ENCODE data around the gene LYZL2. TPM values are rescaled to one million over a fixed set of nuclear protein-coding genes. Genes with fewer than 3 reads are reported as not detected.
A peak's percentile ranks its signal among the peaks of the same experiment; 100 is the strongest.
"Not testable (repeated sequence)": the region's sequence is repeated elsewhere in the genome, so short reads cannot be mapped to it uniquely, and the experiment has no call there.

Gene LYZL2
- total and polyA plus RNA-seq, 2 of the 8 experiments (the other 6 are each of a cell fraction or from before 2014, with no cell fraction given) = not detected

DNA sequence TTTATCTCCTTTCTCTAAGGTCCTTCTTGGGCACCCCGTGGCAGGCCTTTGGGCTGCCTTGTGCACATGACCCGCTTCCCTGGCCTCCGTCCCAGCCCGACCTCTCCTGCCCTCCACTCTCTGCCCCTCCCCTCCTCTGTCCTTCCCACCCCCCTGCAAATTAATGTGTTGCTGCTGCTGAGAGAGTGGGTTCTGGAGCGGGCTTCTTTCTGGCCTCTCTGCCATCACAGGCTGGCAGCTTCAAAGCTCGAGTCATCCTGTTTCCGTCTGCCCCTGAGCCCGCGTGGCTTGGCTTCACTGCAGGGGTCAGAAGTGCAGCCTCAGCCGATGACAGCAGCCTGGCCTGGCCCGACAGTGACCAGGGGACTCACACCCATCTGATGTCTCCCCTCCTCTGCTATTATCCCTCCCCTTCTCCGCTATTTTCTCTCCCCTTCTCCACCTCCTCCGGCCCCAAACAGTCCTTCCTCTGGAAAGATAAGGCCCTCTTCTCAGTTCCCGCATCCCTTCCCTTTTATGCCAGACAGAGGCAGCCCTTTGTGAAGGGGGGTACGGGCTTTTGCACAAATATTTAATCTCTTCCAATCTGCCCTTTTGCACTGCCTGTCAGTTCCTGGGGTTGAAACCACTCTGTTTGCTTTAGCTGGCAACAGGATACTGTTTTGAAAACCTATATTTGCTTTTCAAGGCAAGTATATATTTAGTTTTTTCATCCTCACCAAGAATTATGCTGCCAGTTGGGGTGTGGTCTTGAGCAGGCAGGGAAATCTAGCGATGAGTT lies 24.0 kb downstream of the LYZL2 start:
- 74% methylated on average over 15 of the region's 16 CpGs; no CpG with 5 or more reads in 1 of the 2 experiments for WGBS, 2 experiments (ENCODE audit: extremely low coverage in 1 of 2, insufficient coverage in 1 of 2, insufficient read length in 1 of 2, insufficient replicate concordance in 2 of 2, low coverage in 1 of 2, low lambda C conversion rate in 2 of 2, missing lambda C conversion rate in 1 of 2)
- not testable (repeated sequence) for FAIRE-seq; H3K9ac ChIP-seq (replicated peaks in 1 of 4; ENCODE audit: extremely low read depth in 1 of 4, low read depth in 3 of 4, low read length in 3 of 4); H2AFZ ChIP-seq (ENCODE audit: low read length); H3K79me1 ChIP-seq (ENCODE audit: low read depth, low read length); H3K9me3 ChIP-seq (ENCODE audit: insufficient read depth in 2 of 2, low read depth in 1 of 2, low read length in 1 of 2); H4K8ac ChIP-seq (ENCODE audit: extremely low read depth, insufficient read depth, low read length); H2AK5ac ChIP-seq (ENCODE audit: low read depth, low read length); H4K20me1 ChIP-seq (replicated peaks in 1 of 2; ENCODE audit: control insufficient read depth in 1 of 2, insufficient read depth in 2 of 2, low read length in 2 of 2); H3K56ac ChIP-seq (replicated peaks; ENCODE audit: insufficient read length, low read depth, low read length); H3K36me3 ChIP-seq (ENCODE audit: control insufficient read depth in 2 of 4, insufficient read depth in 4 of 4, low read length in 3 of 4); H3K14ac ChIP-seq (ENCODE audit: insufficient read length); H2BK20ac ChIP-seq (ENCODE audit: low read length); H3K4me1 ChIP-seq (replicated peaks in 1 of 4; ENCODE audit: control insufficient read depth in 3 of 4, insufficient read depth in 4 of 4, low read length in 3 of 4); H3K18ac ChIP-seq (ENCODE audit: extremely low read depth, low read length); H3K4ac ChIP-seq (replicated peaks; ENCODE audit: insufficient read length, low read depth, low read length); H3K23me2 ChIP-seq (ENCODE audit: low read depth, low read length); H4K91ac ChIP-seq (replicated peaks; ENCODE audit: insufficient read length, low read length); H4K5ac ChIP-seq (ENCODE audit: insufficient read length, low read depth, low read length); H3K23ac ChIP-seq (ENCODE audit: insufficient read length); H2BK120ac ChIP-seq (replicated peaks; ENCODE audit: low read depth, low read length); H2BK5ac ChIP-seq (ENCODE audit: low read depth, low read length); H2BK15ac ChIP-seq (ENCODE audit: low read length); H2BK12ac ChIP-seq (ENCODE audit: low read depth, low read length); H3K4me2 ChIP-seq (ENCODE audit: insufficient read depth in 1 of 2, low read depth in 2 of 2, low read length in 2 of 2); H3K27ac ChIP-seq (ENCODE audit: low read depth, low read length); H3K4me3 ChIP-seq (ENCODE audit: extremely low read depth in 1 of 4, insufficient read depth in 2 of 4, low read depth in 3 of 4, low read length in 4 of 4); H3K27me3 ChIP-seq (replicated peaks in 1 of 4; ENCODE audit: control insufficient read depth in 3 of 4, extremely low read depth in 1 of 4, insufficient read depth in 3 of 4, low read length in 3 of 4); H3K79me2 ChIP-seq (ENCODE audit: control insufficient read depth in 1 of 2, insufficient read depth in 2 of 2, low read length in 2 of 2)
- peak in 1 of 2 experiments; percentile 20 for DNase-seq (ENCODE audit: low read depth in 1 of 2, low spot score in 2 of 2)
- POLR2A ChIA-PET (ENCODE audit: partially characterized antibody) = interaction anchor here (1.2 kb wide), 1 partner anchor 14 kb away, joined by 4 read pairs; no protein-coding TSS in a partner anchor
- CTCF ChIA-PET (ENCODE audit: partially characterized antibody) = interaction anchor here (0.7 to 3.7 kb wide), 9 partner anchors 9 to 246 kb away, joined by 3 to 16 read pairs (median 4); no protein-coding TSS in a partner anchor
